H1 (cell line): Measurements from ENCODE around the gene TYW1B. TPM values are rescaled to one million over a fixed set of nuclear protein-coding genes. Genes with fewer than 3 reads are reported as not detected.
"Not testable (repeated sequence)": the region's sequence is repeated elsewhere in the genome, so short reads cannot be mapped to it uniquely, and the experiment has no call there.

Source experiments
- CTCF ChIA-PET: fragments of 300-600 bp; sonication (Branson Sonifier 250); formaldehyde crosslinking; loops from one replicate; lab custom pipeline; 2021; ENCODE audit not compliant: partially characterized antibody; lab: Charles Lee
- POLR2A ChIA-PET: fragments of 300-600 bp; sonication (Branson Sonifier 250); formaldehyde crosslinking; loops from one replicate; lab custom pipeline; 2021; ENCODE audit warnings: inconsistent platforms; ENCODE audit not compliant: partially characterized antibody; lab: Charles Lee
- DNase-seq, 2 experiments: peaks; one replicate each; pipeline versions ENCODE4 v3.0.0 to v3.0.0-alpha.2; 2010 to 2022; ENCODE audit warnings: low spot score in 2 of 2, low read depth in 1 of 2, mixed read lengths in 1 of 2
- FAIRE-seq: peaks from 2 replicates; lab custom pipeline; 2011; peaks lifted over from hg19 to GRCh38; lab: Jason Lieb, UNC
- H2AFZ ChIP-seq: 2 replicates; pipeline ENCODE4 v1.8.1; 2012; ENCODE audit warnings: low read length, inconsistent platforms
- H2AK5ac ChIP-seq: 2 replicates; pipeline ENCODE4 v1.6.1; 2013; ENCODE audit warnings: low read depth, low read length
- H2BK120ac ChIP-seq: replicated peaks from 2 replicates; pipeline ENCODE3; 2013; ENCODE audit warnings: low read depth, low read length, inconsistent platforms
- H2BK12ac ChIP-seq: 2 replicates; pipeline ENCODE4 v1.6.1; 2013; ENCODE audit warnings: low read depth, low read length
- H2BK15ac ChIP-seq: 2 replicates; pipeline ENCODE4 v1.6.1; 2013; ENCODE audit warnings: low read length
- H2BK20ac ChIP-seq: 2 replicates; pipeline ENCODE4 v1.6.1; 2013; ENCODE audit warnings: low read length
- H2BK5ac ChIP-seq: 2 replicates; pipeline ENCODE4 v1.6.1; 2013; ENCODE audit warnings: low read depth, low read length
- H3K14ac ChIP-seq: 2 replicates; pipeline ENCODE4 v1.6.1; 2013; ENCODE audit warnings: inconsistent platforms; ENCODE audit not compliant: insufficient read length
- H3K18ac ChIP-seq: 2 replicates; pipeline ENCODE4 v1.6.1; 2013; ENCODE audit warnings: low read length; ENCODE audit errors: extremely low read depth
- H3K23ac ChIP-seq: 2 replicates; pipeline ENCODE4 v1.6.1; 2013; ENCODE audit warnings: inconsistent platforms; ENCODE audit not compliant: insufficient read length
- H3K23me2 ChIP-seq: 2 replicates; pipeline ENCODE4 v1.6.1; 2013; ENCODE audit warnings: low read depth, low read length
- H3K27ac ChIP-seq: 2 replicates; pipeline ENCODE4 v1.6.1; 2011; ENCODE audit warnings: low read depth, low read length, inconsistent platforms
- H3K27me3 ChIP-seq, 4 experiments: replicated peaks in 1 of 4; 1 replicate in 1 of 4; 2 replicates in 3 of 4; pipeline versions ENCODE4 v1.6.1 to v1.8.1; 2011 to 2013; ENCODE audit warnings: low read length in 3 of 4, mild to moderate bottlenecking in 3 of 4, inconsistent platforms in 2 of 4, mixed read lengths in 2 of 4, moderate library complexity in 1 of 4; ENCODE audit not compliant: control insufficient read depth in 3 of 4, insufficient read depth in 3 of 4; ENCODE audit errors: extremely low read depth in 1 of 4
- H3K36me3 ChIP-seq, 4 experiments: 2 replicates each; pipeline versions ENCODE4 v1.6.1 to v1.8.1; 2011 to 2013; ENCODE audit warnings: mild to moderate bottlenecking in 4 of 4, low read length in 3 of 4, moderate library complexity in 2 of 4, control low read depth in 1 of 4, inconsistent platforms in 1 of 4; ENCODE audit not compliant: insufficient read depth in 4 of 4, control insufficient read depth in 2 of 4
- H3K4ac ChIP-seq: replicated peaks from 2 replicates; pipeline ENCODE3; 2013; ENCODE audit warnings: low read length, low read depth, mixed read lengths, inconsistent platforms; ENCODE audit not compliant: insufficient read length
- H3K4me1 ChIP-seq, 4 experiments: replicated peaks in 1 of 4; 1 replicate in 1 of 4; 2 replicates in 3 of 4; pipeline versions ENCODE4 v1.6.1 to v1.8.1; 2011 to 2013; ENCODE audit warnings: low read length in 3 of 4, inconsistent platforms in 2 of 4, mixed read lengths in 1 of 4; ENCODE audit not compliant: insufficient read depth in 4 of 4, control insufficient read depth in 3 of 4
- H3K4me2 ChIP-seq, 2 experiments: 2 replicates each; pipeline versions ENCODE4 v1.6.1 to v1.8.1; 2011 to 2013; ENCODE audit warnings: low read depth in 2 of 2, low read length in 2 of 2, control low read depth in 1 of 2, inconsistent platforms in 1 of 2, mild to moderate bottlenecking in 1 of 2; ENCODE audit not compliant: insufficient read depth in 1 of 2
- H3K4me3 ChIP-seq, 4 experiments: fragments of 200-600, 300-600 bp in 1 of 4; sonication (generic), shearing (Covaris generic), sonication (Bioruptor Twin) in 1 of 4; 2 replicates each; pipeline versions ENCODE4 v1.5.1 to v1.8.1; 2011 to 2016; ENCODE audit warnings: low read length in 4 of 4, low read depth in 3 of 4, control low read depth in 2 of 4, inconsistent platforms in 2 of 4, mild to moderate bottlenecking in 2 of 4, mixed read lengths in 1 of 4, moderate library complexity in 1 of 4; ENCODE audit not compliant: insufficient read depth in 2 of 4; ENCODE audit errors: extremely low read depth in 1 of 4
- H3K56ac ChIP-seq: replicated peaks from 2 replicates; pipeline ENCODE3; 2013; ENCODE audit warnings: low read depth, mild to moderate bottlenecking, mixed read lengths, low read length, inconsistent platforms; ENCODE audit not compliant: insufficient read length
- H3K79me1 ChIP-seq: 2 replicates; pipeline ENCODE4 v1.6.1; 2013; ENCODE audit warnings: low read depth, low read length, control low read depth
- H3K79me2 ChIP-seq, 2 experiments: 2 replicates each; pipeline versions ENCODE4 v1.6.1 to v1.8.1; 2012 to 2013; ENCODE audit warnings: low read length in 2 of 2, mild to moderate bottlenecking in 2 of 2, inconsistent platforms in 1 of 2; ENCODE audit not compliant: insufficient read depth in 2 of 2, control insufficient read depth in 1 of 2
- H3K9ac ChIP-seq, 4 experiments: replicated peaks in 1 of 4; 1 replicate in 1 of 4; 2 replicates in 3 of 4; pipeline versions ENCODE4 v1.6.1 to v1.8.1; 2011 to 2013; ENCODE audit warnings: low read depth in 3 of 4, low read length in 3 of 4, control low read depth in 2 of 4, mild to moderate bottlenecking in 2 of 4, moderate library complexity in 2 of 4, inconsistent platforms in 1 of 4; ENCODE audit errors: extremely low read depth in 1 of 4
- H3K9me3 ChIP-seq, 2 experiments: 2 replicates each; pipeline versions ENCODE4 v1.6.1 to v1.8.1; 2012 to 2013; ENCODE audit warnings: mild to moderate bottlenecking in 2 of 2, moderate library complexity in 2 of 2, control low read depth in 1 of 2, inconsistent platforms in 1 of 2, low read depth in 1 of 2, low read length in 1 of 2, mixed read lengths in 1 of 2; ENCODE audit not compliant: insufficient read depth in 2 of 2
- H4K20me1 ChIP-seq, 2 experiments: replicated peaks in 1 of 2; 2 replicates each; pipeline versions ENCODE3 to v1.8.1; 2011 to 2013; ENCODE audit warnings: inconsistent platforms in 2 of 2, low read length in 2 of 2, mild to moderate bottlenecking in 1 of 2; ENCODE audit not compliant: insufficient read depth in 2 of 2, control insufficient read depth in 1 of 2
- H4K5ac ChIP-seq: 2 replicates; pipeline ENCODE4 v1.6.1; 2013; ENCODE audit warnings: low read length, low read depth, mixed read lengths, inconsistent platforms; ENCODE audit not compliant: insufficient read length
- H4K8ac ChIP-seq: 2 replicates; pipeline ENCODE4 v1.8.0; 2013; ENCODE audit warnings: mild to moderate bottlenecking, moderate library complexity, low read length, inconsistent platforms; ENCODE audit not compliant: insufficient read depth; ENCODE audit errors: extremely low read depth
- H4K91ac ChIP-seq: replicated peaks from 2 replicates; pipeline ENCODE3; 2013; ENCODE audit warnings: low read length, mixed read lengths, inconsistent platforms; ENCODE audit not compliant: insufficient read length
- WGBS, 2 experiments: shearing (Covaris generic) in 1 of 2; methylation state at CpG; one replicate each; pipeline versions ENCODE4 v1.1.6 to v1.1.7; 2013 to 2015; ENCODE audit warnings: low lambda C conversion rate in 2 of 2, mixed read lengths in 2 of 2, inconsistent platforms in 1 of 2, low coverage in 1 of 2, missing lambda C conversion rate in 1 of 2; ENCODE audit not compliant: insufficient replicate concordance in 2 of 2, insufficient coverage in 1 of 2, insufficient read length in 1 of 2; ENCODE audit errors: extremely low coverage in 1 of 2, missing lambda C conversion rate in 1 of 2; 5-methylcytosine and 5-hydroxymethylcytosine counted together
- polyA plus RNA-seq, 7 experiments: library from polyadenylated mRNA; depleted of rRNA in 3 of 7; stranded (reverse) in 5 of 7; unstranded in 2 of 7; fragments of >200 nt in 5 of 7; fragments of 200-250 nt in 2 of 7; gene quantifications; 1 replicate in 5 of 7; 2 replicates in 1 of 7; 4 replicates in 1 of 7; pipeline versions ENCODE4 v1.2.1 to v1.2.3, GENCODE V29; 2011 to 2013; ENCODE audit warnings: missing spikeins in 2 of 7, mixed read lengths in 2 of 7
- total RNA-seq: library from RNA; stranded (reverse); fragmentation: NEBNext Ultra II Directional; extraction: Animal tissue kit (Norgen Biotek cat#: 25700); gene quantifications from 2 replicates; pipeline ENCODE4 v1.2.1, GENCODE V29; 2021

The TYW1B gene
- total and polyA plus RNA-seq, 2 of the 8 experiments (the other 6 are each of a cell fraction or from before 2014, with no cell fraction given): 6.8 to 12.6 TPM

- H3K9ac ChIP-seq, H3K4me1 ChIP-seq, H4K20me1 ChIP-seq, H3K4ac ChIP-seq, H2BK15ac ChIP-seq, H3K23me2 ChIP-seq, H2BK120ac ChIP-seq, H3K27me3 ChIP-seq, CTCF ChIA-PET, H2AK5ac ChIP-seq, H3K9me3 ChIP-seq, H2AFZ ChIP-seq, POLR2A ChIA-PET, H3K18ac ChIP-seq, H3K56ac ChIP-seq, H3K27ac ChIP-seq, H4K91ac ChIP-seq, H3K4me2 ChIP-seq, FAIRE-seq, H3K23ac ChIP-seq, H2BK20ac ChIP-seq, H3K79me2 ChIP-seq, H3K14ac ChIP-seq, H3K36me3 ChIP-seq, H2BK5ac ChIP-seq, H4K5ac ChIP-seq, H3K79me1 ChIP-seq, H2BK12ac ChIP-seq, H3K4me3 ChIP-seq, H4K8ac ChIP-seq: not testable (repeated sequence)
- WGBS, 2 experiments: 61% methylated on average over 7 of the region's 7 CpGs; no CpG with 5 or more reads in 1 of the 2 experiments
- DNase-seq: peak in 1 of 2 experiments; percentile 51
These were observed 105.3 kb downstream of the TYW1B start for GRCh38 chr7:72722694-72723093.

GRCh38 chr7:72720890-72721289, 107.1 kb downstream of the TYW1B start:
- FAIRE-seq, H3K27me3 ChIP-seq, POLR2A ChIA-PET: not testable (repeated sequence)

More at GRCh38 chr7:72720890-72721289, 107.1 kb downstream of the TYW1B start:
- H3K56ac ChIP-seq, H2BK15ac ChIP-seq, H3K9ac ChIP-seq, H2BK120ac ChIP-seq, H3K4me3 ChIP-seq, H4K8ac ChIP-seq, H3K4me1 ChIP-seq, H3K23ac ChIP-seq, H4K5ac ChIP-seq, H4K20me1 ChIP-seq, H2AFZ ChIP-seq, H4K91ac ChIP-seq, H3K18ac ChIP-seq, CTCF ChIA-PET, H2BK12ac ChIP-seq, H2BK5ac ChIP-seq, H3K79me1 ChIP-seq, H3K36me3 ChIP-seq, H3K14ac ChIP-seq, H3K4ac ChIP-seq, H2AK5ac ChIP-seq, H3K79me2 ChIP-seq, H3K27ac ChIP-seq, H3K23me2 ChIP-seq, H2BK20ac ChIP-seq, H3K4me2 ChIP-seq, DNase-seq, H3K9me3 ChIP-seq: not testable (repeated sequence)
- 98% methylated on average over 3 of the region's 4 CpGs; no CpG with 5 or more reads in 1 of the 2 experiments for WGBS, 2 experiments
